Measurements from ENCODE around the gene CST7. TPM values are rescaled to one million over a fixed set of nuclear protein-coding genes. Genes with fewer than 3 reads are reported as not detected.

CST7 gene
- total RNA-seq, 1 experiment from 2014 or later: not detected

- no peak for TF ChIP-seq CTCF (conservative IDR thresholded peaks at IDR 0.05)
- no peak overlapping the region for H3K14ac ChIP-seq (ENCODE audit: insufficient read depth, low read length)
- peaks cover 34% of the 10 kb centered on the region for H3K27me3 Mint-ChIP-seq (ENCODE audit: low read depth)
- H2BK120ac ChIP-seq (ENCODE audit: low read depth, low read length, poor library complexity, severe bottlenecking): no peak overlapping the region
- H3K79me1 ChIP-seq (ENCODE audit: insufficient read depth, low read depth, low read length, poor library complexity, severe bottlenecking): no peaks in the 10 kb centered on the region
- H3K4me1 Mint-ChIP-seq: no peaks in the 10 kb centered on the region
- no peaks in the 10 kb centered on the region for H3K23me2 ChIP-seq (ENCODE audit: insufficient read length, low read depth, low read length, poor library complexity, severe bottlenecking)
- no peak overlapping the region for H3K9ac ChIP-seq (ENCODE audit: extremely low read depth, insufficient read length, low read length)
- no peak overlapping the region for H3K23ac ChIP-seq (ENCODE audit: insufficient read length, low read depth, low read length)
- no peaks in the 10 kb centered on the region for H3K36me3 Mint-ChIP-seq (ENCODE audit: insufficient read depth in 1 of 3, low read depth in 3 of 3)
- no peak overlapping the region for H4K5ac ChIP-seq (ENCODE audit: insufficient read length, low read depth, low read length)
- no peak overlapping the region for H3K27ac Mint-ChIP-seq
- no peaks in the 10 kb centered on the region for H3K79me2 ChIP-seq (ENCODE audit: insufficient read depth, low read length)
- H2AK5ac ChIP-seq (ENCODE audit: insufficient read length, low read length): no peak overlapping the region
- no CpG with 5 or more reads among the region's 1 CpG for WGBS (ENCODE audit: extremely low coverage, insufficient read length, low lambda C conversion rate)
- no peaks in the 10 kb centered on the region for H4K20me1 ChIP-seq (ENCODE audit: control insufficient read depth, insufficient read depth, insufficient read length)
- H3K4me1 ChIP-seq (ENCODE audit: insufficient read depth, low read length): no peaks in the 10 kb centered on the region
- H3K9me3 ChIP-seq (ENCODE audit: control insufficient read depth, low read depth, low read length): no peaks in the 10 kb centered on the region
- H4K91ac ChIP-seq (ENCODE audit: insufficient read length, low read depth, low read length): no peak overlapping the region
- H3K4me2 ChIP-seq (ENCODE audit: insufficient read depth, insufficient read length, low read length): no peak overlapping the region
- H2AFZ ChIP-seq (ENCODE audit: low read length): no peak overlapping the region
- no peak overlapping the region for H2BK15ac ChIP-seq (ENCODE audit: low read depth, low read length)
- no peak overlapping the region for H2BK5ac ChIP-seq (ENCODE audit: insufficient read length, low read length)
- H3T11ph ChIP-seq (ENCODE audit: low read length): no peak overlapping the region
- no peak overlapping the region for H3K4me3 Mint-ChIP-seq
- H3K18ac ChIP-seq (ENCODE audit: insufficient read length, low read depth, low read length): no peak overlapping the region
- no peak for DNase-seq
- no peaks in the 10 kb centered on the region for H3K27me3 ChIP-seq (ENCODE audit: insufficient read depth, low read length)
- H4K8ac ChIP-seq (replicated peaks; ENCODE audit: insufficient read length, low read depth, low read length): no peak overlapping the region
- H2BK12ac ChIP-seq (ENCODE audit: insufficient read length, low read depth, low read length): no peak overlapping the region
- peaks cover 0 to 3% of the 10 kb centered on the region in 2 experiments; a peak in 2 of 5 replicates for H3K9me3 Mint-ChIP-seq
- no peak overlapping the region for H2BK20ac ChIP-seq (ENCODE audit: low read depth, low read length, poor library complexity, severe bottlenecking)
- no peak overlapping the region for H3K4ac ChIP-seq (ENCODE audit: low read depth, low read length)
- H3K27ac ChIP-seq (ENCODE audit: insufficient read length, low read depth, low read length): no peak overlapping the region
- no peak overlapping the region for H3K56ac ChIP-seq (ENCODE audit: insufficient read length, low read depth, low read length)
Observed at GRCh38 chr20:25003002-25003401, 53.9 kb downstream of the CST7 start.
